LNCaP clone FGC (cell line): ENCODE data around the gene GFRA1.

Experiments
- DNase-seq: peaks from one replicate; pipeline ENCODE4 v3.0.0-alpha.2; 2011; ENCODE audit warnings: low read depth
- H3K4me3 ChIP-seq: 2 replicates; pipeline ENCODE4 v1.5.1; 2011; ENCODE audit warnings: mild to moderate bottlenecking, low read depth, low read length, control low read depth
- TF ChIP-seq, protein P1 (sequence below): IDR thresholded peaks from 2 replicates; pipeline ENCODE4 v1.5.1; 2012; ENCODE audit warnings: mild to moderate bottlenecking; ENCODE audit not compliant: control insufficient read depth, insufficient read depth; ENCODE audit errors: extremely low read depth

Gene GFRA1

DNA sequence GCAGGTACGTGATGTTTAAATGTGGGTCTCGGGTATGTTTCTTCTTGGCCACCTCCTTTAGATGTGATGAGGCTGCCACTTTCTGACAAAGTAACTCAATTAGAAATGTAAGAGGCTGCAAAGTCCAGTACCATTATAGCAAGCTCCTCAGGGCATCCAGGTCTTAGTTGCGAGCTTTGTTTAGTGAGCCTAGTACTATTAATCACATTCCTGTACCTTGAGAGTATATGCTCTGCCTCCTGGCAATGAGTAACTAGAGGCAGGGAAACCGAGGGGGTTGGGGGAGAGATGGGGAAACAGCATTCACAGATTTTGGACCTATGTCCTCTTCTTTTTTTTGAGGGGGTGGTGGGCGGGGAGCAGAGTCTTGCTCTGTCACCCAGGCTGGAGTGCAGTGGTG, 131.8 kb downstream of the GFRA1 start:
- no peak for DNase-seq
- TF ChIP-seq, protein P1, sequence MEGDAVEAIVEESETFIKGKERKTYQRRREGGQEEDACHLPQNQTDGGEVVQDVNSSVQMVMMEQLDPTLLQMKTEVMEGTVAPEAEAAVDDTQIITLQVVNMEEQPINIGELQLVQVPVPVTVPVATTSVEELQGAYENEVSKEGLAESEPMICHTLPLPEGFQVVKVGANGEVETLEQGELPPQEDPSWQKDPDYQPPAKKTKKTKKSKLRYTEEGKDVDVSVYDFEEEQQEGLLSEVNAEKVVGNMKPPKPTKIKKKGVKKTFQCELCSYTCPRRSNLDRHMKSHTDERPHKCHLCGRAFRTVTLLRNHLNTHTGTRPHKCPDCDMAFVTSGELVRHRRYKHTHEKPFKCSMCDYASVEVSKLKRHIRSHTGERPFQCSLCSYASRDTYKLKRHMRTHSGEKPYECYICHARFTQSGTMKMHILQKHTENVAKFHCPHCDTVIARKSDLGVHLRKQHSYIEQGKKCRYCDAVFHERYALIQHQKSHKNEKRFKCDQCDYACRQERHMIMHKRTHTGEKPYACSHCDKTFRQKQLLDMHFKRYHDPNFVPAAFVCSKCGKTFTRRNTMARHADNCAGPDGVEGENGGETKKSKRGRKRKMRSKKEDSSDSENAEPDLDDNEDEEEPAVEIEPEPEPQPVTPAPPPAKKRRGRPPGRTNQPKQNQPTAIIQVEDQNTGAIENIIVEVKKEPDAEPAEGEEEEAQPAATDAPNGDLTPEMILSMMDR, result no peak
- no peak overlapping the region for H3K4me3 ChIP-seq

DNA sequence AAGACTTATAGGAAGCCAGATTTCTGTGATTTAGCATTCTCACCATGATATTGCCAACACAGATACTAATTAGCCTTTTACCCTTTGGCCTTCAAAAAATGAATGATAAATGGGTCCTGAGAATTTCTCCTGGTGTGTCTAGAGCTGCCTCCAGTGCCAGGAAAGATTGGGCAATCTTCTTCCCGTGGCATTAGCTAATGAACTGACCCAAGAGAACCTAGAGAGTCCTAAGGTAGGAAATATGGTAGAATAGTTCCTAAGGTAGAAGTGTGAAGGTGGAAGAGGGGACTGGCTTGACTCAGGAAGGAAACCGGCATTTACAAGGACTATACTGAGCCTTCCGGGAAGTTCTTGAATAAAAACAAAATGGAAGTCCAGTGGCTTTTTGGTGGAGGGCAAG, 133.1 kb downstream of the GFRA1 start:
- TF ChIP-seq, protein P1, result no peak
- no peak for DNase-seq
- H3K4me3 ChIP-seq, result no peak overlapping the region

DNA sequence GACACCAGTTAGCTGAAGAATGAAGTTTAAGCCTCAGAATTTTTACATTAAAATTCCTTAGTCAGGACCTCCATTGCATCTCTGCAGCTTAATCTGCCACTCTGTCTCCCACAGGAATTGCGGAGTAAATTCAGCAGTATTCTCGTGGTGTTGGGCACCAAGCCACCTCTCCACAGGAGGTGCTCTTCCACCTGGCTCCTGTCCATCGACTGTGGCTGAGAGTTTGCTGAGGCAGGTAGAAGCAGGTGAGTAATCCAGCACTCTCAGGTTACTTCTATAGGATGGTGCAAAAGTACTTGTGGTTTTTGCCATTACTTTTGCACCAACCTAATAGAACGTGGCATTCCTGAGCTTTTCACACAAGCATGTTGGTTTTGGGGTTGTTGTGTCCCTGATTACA, 134.1 kb downstream of the GFRA1 start:
- DNase-seq, result peak; percentile 44
- H3K4me3 ChIP-seq, result no peak overlapping the region
- TF ChIP-seq, protein P1, result no peak

DNA sequence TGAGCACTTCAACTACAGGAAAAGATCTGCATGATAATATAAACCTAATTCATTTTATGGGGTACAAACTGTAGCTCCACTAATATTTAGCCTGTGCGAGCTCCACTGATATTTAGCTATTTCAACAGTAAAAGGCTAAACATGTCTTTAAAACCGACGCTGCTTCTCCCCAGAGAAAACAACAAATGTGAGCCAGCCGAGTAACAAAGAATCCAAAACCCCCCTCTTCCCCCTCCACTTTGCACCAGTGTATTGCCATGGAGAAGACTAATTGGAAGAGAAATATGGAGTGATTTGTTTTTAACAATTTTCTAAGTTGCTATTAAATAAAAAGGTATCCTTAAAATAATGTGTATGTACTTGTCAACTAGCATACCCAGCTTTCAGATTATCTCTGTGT, 136.7 kb downstream of the GFRA1 start:
- no peak overlapping the region for H3K4me3 ChIP-seq
- TF ChIP-seq, protein P1, result no peak
- no peak for DNase-seq

DNA sequence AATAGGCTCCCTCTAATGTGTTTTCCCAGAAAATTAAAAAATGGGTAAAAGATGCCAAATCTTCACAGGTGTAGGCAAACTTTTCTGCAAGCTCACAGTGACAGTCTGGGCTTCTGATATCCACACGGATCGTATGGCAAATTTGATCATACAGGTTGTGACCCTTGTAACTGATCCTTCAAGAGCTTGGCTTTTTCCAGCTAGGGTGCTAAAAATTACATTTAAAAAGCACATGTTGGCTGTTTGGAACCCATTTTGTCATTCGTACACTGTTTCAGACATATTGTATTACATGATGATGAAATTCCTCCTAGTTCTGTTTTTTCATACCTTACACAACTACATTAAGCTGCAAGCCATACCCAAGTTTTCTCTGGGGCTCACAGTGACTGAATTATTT, 138.7 kb downstream of the GFRA1 start:
- H3K4me3 ChIP-seq, result no peak overlapping the region
- TF ChIP-seq, protein P1, result no peak
- no peak for DNase-seq

DNA sequence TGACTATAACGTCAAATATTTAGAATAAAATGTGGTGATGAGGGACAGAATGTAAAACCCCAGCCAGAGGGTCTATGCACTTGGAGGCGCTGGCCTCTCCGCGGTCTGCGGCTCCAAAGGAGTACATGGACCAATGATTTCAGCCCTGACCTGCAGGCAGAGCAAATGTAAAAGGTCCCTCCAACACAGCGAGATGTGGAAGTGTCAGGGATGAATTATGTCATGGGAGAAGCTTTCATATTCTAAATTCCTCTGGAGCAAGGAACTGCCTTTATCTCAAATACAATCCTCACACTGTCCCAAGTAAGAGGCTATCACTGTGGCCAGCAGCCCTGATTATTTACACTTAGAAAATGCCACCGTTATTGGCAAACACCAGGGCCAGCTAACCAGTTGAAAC, 139.4 kb downstream of the GFRA1 start:
- TF ChIP-seq, protein P1, result no peak
- no peak overlapping the region for H3K4me3 ChIP-seq
- DNase-seq, result no peak

DNA sequence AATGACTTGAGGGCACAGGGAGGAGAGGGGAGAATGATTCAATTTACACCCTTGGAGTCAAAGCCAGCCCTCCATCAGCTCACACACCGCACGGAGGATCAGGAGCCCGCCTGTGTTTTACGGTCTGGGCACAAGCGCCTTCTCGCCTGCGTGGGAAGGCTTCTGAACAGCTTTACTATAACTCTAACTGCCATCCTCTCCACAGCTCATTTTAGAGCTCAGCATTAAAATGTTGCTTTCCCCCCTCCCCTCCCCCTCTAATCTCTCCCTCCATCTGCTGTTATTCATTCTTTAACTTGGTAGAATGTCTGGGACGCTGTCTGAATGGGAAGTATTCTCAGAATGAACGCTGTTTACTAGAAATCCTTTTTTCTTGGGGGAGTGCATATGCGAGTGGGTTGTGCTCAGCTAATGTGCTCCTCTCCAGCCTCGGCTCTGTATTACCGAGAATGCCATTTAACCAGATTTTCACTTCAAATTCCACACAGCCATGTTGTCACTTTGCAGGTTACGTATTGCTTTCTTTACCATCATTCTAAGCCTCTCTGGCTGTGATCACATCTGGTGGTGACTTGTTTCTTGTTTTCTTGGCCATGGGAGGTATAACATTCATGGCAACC, 140.1 kb downstream of the GFRA1 start:
- H3K4me3 ChIP-seq, result no peak overlapping the region
- DNase-seq, result no peak
- TF ChIP-seq, protein P1, result no peak
